ENCODE measurements around the gene SUCLG2.
"Not testable (repeated sequence)": the region's sequence is repeated elsewhere in the genome, so short reads cannot be mapped to it uniquely, and the experiment has no call there.

Gene SUCLG2

DNA sequence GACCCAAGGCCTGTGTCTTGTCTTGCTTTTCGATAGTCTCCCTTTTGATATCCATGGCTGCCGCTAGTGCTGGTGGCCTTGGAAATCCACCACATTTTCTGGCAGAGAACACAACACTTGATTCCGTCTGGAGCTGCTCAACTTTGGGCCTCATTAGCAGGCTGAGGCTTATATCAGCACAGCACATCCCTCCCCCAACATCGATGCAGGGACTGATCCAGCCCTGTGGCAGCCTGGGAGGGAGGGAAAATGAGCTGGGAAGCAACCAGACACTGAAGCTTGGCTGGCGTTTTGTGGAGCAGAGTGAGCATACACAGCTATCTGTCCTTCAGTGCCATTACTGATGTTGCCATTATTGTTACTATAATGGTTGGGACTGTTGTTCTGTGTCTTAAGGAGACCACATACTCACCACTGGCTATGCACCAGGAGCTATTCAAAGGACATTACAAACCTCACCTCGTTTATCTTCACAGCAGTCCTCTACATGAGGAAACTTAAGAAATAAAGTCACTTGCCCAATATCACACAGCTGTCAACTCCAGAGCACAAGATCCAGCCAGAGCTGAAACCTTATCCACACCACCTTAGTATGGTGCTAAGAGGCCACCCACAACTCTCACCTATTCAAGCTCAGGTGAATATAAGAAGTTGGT is 102.9 kb downstream of the SUCLG2 start:
- no peak for DNase-seq

GRCh38 chr3:67550541-67550940 is 103.9 kb downstream of the SUCLG2 start:
- no peak for DNase-seq

DNA sequence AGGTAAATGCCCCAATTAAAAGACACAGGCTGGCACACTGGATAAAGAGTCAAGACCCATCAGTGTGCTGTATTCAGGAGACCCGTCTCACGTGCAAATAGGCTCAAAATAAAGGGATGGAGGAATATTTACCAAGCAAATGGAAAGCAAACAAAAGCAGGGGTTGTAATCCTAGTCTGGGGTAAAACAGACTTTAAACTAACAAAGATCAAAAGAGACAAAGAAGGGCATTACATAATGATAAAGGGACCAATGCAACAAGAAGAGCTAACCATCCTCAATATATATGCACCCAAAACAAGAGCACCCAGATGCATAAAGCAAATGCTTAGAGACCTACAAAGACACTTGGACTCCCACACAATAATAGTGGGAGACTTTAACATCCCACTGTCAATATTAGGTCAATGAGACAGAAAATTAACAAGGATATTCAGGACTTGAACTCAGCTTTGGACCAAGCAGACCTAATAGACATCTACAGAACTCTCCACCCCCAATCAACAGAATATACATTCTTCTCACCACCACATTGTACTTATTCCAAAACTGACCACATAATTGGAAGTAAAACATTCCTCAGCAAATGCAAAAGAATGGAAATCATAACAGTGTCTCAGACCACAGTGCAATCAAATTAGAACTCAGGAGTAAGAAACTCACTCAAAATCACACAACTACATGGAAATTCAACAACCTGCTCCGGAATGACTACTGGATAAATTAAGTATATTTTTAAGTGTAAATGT is 111.7 kb downstream of the SUCLG2 start:
- not testable (repeated sequence) for DNase-seq

DNA sequence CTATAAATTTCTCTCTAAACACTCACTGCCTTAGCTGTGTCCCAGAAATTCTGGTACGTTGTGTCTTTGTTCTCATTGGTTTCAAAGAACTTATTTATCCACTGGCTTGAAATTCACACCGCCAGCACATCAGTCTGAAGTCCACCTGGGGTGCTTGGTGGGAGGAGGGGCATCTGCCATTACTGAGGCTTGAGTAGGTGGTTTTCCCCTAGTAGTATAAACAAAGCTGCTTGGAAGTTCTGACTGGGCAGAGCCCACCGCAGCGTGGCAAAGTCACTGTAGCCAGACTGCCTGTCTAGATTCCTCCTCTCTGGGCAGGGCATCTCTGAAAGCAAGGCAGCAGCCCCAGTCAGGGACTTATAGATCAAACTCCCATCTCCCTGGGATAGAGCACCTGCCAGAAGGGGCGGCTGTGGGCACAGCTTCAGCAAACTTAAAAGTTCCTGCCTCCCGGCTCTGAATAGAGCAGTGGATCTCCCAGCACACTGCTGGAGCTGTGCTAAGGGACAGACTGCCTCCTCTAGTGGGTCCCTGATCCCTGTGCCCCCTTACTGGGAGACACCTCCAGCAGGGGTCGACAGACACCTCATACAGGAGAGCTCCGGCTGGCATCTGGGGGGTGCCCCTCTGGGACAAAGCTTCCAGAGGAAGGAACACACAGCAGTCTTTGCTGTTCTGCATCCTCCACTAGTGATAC is 114.1 kb downstream of the SUCLG2 start:
- no peak for DNase-seq

- not testable (repeated sequence) for DNase-seq
Observed at GRCh38 chr3:67537203-67537602, 117.2 kb downstream of the SUCLG2 start.

DNA sequence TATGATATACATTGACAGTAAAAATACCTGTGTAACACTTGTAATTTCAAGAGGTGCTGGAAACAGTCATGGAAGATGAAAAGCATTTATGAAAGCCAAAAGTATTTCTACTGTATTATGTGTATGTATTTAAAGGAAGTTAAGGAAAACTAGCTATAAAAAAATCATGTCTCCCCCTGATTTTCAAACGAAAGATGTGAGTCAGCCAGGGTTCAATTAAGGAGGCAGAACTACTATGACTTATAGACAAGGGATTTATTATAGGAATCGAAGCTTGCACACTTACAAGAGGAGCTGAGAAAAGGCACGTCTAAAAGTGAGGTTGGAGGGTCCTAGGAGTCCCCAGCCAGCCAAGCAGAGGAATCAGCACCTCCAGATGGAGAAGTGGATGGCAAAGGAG is 119.4 kb downstream of the SUCLG2 start:
- DNase-seq = no peak

DNA sequence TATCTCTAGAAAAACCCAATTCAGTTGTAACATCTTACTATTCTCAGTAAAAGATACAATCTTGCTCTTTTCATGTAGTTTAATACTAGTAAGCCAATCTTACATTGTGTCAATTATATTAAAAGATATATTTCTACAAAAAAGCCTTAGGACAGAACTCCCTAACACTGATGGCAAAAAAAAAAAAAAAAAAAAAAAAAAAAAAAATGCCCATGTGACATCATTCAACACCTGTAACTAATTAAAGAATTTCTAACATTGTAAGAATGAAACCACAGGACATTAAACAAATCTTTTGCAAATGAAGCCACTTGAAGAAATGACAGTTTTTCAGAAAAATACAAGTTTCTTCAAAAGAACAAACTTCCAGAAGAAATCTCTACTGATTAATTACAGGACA is 119.8 kb downstream of the SUCLG2 start:
- no peak for DNase-seq

GRCh38 chr3:67531181-67532101 is 123.0 kb downstream of the SUCLG2 start:
- no peak for DNase-seq

DNA sequence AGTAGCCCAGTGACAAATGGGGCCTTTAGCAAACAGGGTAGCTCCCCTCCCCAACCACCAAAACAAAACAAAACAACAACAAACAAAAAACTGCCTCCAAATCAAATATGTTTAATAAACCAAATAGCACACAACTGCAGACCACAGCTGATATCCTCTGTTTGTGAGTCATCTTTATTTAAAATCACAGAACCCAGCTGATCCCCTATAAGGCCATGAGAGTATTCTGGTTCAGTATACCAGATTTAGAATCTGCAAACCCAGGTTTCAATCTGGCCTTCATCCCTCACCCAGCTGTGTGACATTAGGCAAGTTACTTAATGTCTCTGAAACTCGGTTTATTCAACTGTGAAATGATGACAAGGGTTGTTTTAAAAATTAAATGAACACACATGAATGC is 124.5 kb downstream of the SUCLG2 start:
- no peak for DNase-seq

DNA sequence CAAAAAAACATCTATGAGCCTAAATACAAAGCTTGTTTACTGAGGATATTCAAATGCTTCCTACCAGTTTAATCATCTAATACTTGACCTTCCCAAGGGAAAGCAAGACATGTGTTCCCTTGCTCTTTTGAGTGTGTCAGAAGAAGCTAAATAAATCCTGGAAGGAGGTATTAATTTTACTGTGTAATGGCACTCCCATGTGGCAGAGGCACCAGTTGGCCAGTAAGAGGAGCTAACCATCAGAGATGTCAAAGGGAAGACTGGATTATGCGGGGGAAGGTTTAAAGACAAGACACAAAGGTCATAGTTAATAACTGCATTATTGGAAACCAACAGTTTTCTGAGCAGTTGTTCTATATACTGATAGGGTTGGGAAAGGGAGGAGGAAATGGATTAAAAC is 125.1 kb downstream of the SUCLG2 start:
- DNase-seq = no peak

DNA sequence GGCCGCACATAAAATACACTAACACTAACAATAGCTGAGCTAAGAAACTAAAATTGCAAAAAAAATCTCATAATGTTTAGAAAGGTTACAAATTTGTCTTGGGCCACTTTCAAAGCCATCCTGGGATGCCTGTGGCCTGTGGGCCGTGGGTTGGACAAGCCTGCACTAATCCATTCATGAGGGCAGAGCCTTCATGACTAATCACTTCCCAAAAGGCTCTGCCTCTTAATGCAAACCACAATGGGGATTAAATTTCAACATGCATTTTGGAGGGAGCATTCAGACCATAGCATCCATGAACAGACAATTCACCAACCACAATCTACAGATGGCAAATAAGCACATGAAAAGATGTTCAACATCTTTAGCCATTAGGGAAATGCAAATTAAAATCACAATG is 128.2 kb downstream of the SUCLG2 start:
- no peak for DNase-seq

DNA sequence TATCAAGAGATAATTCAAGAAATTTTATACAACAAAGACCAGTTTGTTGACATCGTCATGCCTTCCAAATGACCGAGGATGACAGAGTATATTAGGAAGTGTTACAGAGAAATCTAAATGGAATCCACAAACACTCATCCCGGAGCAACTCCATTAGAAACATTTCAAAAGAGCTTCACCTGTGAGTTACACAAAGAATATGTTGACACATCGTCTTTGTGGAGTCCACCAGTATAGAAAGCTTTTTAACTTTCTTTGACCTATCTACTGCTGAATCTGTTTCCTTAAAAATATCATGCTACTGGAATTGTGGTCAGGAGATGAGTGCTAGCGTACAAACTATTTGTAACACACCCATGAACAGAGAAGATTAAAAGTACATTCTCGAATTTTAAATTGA is 130.4 kb downstream of the SUCLG2 start:
- DNase-seq = no peak

DNA sequence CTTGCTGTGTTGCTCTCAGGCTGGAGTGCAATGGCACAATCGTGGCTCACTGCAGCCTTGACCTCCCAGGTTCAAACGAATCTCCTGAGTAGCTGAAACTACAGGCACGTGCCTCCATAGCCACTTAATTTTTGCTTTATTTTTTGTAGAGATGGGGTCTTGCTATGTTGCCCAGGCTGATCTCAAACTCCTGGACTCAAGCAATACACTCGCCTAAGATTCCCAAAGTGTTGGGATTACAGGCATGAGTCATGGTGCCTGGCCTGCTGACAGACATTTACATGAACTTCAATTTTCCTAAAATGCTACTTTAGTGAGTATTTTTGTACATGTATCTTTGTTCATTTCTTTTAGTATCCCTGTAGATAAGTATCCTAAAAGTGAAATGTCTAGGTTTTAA is 132.3 kb downstream of the SUCLG2 start:
- DNase-seq = no peak

- no peak for DNase-seq
Observed at GRCh38 chr3:67521053-67521646, 133.3 kb downstream of the SUCLG2 start.

GRCh38 chr3:67518236-67518635 is 136.2 kb downstream of the SUCLG2 start:
- no peak for DNase-seq

- no peak for DNase-seq
Observed at GRCh38 chr3:67517781-67518180, 136.6 kb downstream of the SUCLG2 start.

- DNase-seq = no peak
Observed at GRCh38 chr3:67516496-67516895, 137.9 kb downstream of the SUCLG2 start.

- DNase-seq = no peak
Observed at GRCh38 chr3:67515778-67516177, 138.6 kb downstream of the SUCLG2 start.

DNA sequence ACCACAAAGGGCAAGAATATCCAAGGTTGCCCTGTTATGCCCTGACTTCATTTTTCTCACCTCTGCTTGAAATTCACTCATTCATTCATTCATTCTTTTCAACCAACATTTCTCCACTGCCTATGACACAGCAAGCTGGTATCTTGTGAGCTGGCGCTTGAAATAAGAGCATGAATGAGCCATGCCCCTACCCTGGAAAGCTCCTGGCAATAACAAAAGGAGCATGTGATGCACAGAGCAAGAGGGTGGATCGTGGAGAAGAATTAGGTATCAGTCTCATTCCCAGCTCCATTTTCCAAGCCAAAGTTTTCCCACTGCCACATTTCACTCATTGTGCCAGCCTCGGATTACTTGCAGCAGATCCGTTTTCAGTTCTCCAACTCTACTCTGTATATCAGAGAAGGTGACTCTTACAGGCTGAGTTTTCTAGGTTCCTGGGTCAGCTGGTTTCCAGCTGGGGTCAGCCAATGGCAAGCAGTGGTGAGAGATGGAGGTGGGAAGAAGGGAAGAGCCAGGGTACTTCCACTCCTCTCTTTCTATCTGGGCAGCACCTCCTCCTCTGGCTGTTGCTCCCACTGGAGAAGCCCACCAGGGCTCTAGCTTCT is 144.8 kb downstream of the SUCLG2 start:
- no peak for DNase-seq

GRCh38 chr3:67507584-67507983 is 146.8 kb downstream of the SUCLG2 start:
- DNase-seq = no peak

DNA sequence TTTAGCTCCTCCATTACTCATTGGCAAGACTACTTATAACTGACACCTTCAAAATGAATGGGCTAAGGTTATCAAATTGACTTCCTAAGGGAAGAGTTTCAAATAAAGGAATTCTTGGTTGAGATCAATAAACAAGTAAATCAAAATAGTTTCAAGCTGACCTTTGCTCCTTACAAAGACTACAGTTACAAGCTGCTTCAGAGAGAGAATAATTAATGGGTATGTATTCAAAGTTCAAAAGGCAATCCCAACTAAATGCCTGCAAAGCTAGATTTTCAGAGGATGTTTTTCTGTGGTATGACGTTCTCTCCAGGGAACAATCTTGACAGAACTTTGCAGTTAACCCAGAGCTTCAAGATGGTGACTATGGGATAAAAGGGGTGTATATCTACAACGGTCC is 153.7 kb downstream of the SUCLG2 start:
- DNase-seq = no peak

DNA sequence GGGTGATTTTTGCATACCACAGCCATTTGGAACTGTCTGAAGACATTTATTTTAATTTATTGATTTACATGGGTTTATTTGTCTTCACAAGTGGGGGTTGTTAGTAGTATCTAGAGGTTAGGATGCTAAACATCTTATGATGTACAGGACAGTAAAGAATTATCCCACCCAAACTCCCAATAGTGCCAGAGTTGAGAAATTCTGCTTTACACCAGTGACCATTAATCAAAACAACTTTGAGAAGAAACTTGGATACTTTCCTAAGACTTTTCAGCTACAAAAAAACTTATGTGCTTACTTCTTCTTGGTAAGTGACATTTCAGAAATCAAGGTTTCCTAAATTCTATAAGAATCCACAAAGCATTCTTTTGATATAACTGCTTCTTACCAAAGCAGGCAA is 156.7 kb downstream of the SUCLG2 start:
- no peak for DNase-seq
